ENCODE data around the gene NUP214. TPM values are rescaled to one million over a fixed set of nuclear protein-coding genes. Genes with fewer than 3 reads are reported as not detected.

Gene NUP214
- total RNA-seq, 4 donors from 2014 or later = 25.8 to 68.2 (median 36.9) TPM

- no peak overlapping the region for H3K4me3 ChIP-seq
- ATAC-seq = no peak
- H3K9me3 ChIP-seq = no peaks in the 10 kb centered on the region
- no peak for TF ChIP-seq POLR2A (IDR thresholded peaks at IDR 0.05)
- TF ChIP-seq EP300 (IDR thresholded peaks at IDR 0.05) = no peak
- TF ChIP-seq POLR2AphosphoS5 (IDR thresholded peaks at IDR 0.05) = no peak
- TF ChIP-seq CTCF (IDR thresholded peaks at IDR 0.05) = no peak
- no peaks in the 10 kb centered on the region for H3K27me3 ChIP-seq
- peaks cover 0 to 94% of the 10 kb centered on the region in 2 donors for H3K36me3 ChIP-seq
- H3K4me1 ChIP-seq = no peaks in the 10 kb centered on the region
- WGBS, 2 donors (ENCODE audit: low coverage in 1 of 2) = 77 to 88% methylated on average over 3 of the region's 4 CpGs
- H3K27ac ChIP-seq = no peak overlapping the region
These were observed 54.3 kb downstream of the NUP214 start for GRCh38 chr9:131179561-131180219.

- no peak for TF ChIP-seq CTCF (IDR thresholded peaks at IDR 0.05)
- no peak for TF ChIP-seq EP300 (IDR thresholded peaks at IDR 0.05)
- no peak for TF ChIP-seq POLR2AphosphoS5 (IDR thresholded peaks at IDR 0.05)
- TF ChIP-seq POLR2A (IDR thresholded peaks at IDR 0.05) = no peak
- Histone ChIP-seq H3K4me1 (no peaks in the 10 kb centered on the region), H3K4me3 (no peak overlapping the region), H3K27ac (no peak overlapping the region), H3K36me3 (peaks cover 0 to 94% of the 10 kb centered on the region in 2 donors), H3K9me3 (no peaks in the 10 kb centered on the region), H3K27me3 (no peaks in the 10 kb centered on the region)
- WGBS, 2 donors (ENCODE audit: low coverage in 1 of 2) = 49 to 59% methylated on average over 6 of the region's 6 CpGs
- ATAC-seq = no peak
These were observed 55.1 kb downstream of the NUP214 start for GRCh38 chr9:131180454-131180853.

GRCh38 chr9:131181091-131181681 lies 55.8 kb downstream of the NUP214 start:
- TF ChIP-seq CTCF (IDR thresholded peaks at IDR 0.05) (peak in 1 of 4 experiments; percentile 5), EP300 (IDR thresholded peaks at IDR 0.05) (no peak), POLR2A (IDR thresholded peaks at IDR 0.05) (no peak), POLR2AphosphoS5 (IDR thresholded peaks at IDR 0.05) (no peak)
- Histone ChIP-seq H3K27me3 (no peaks in the 10 kb centered on the region), H3K9me3 (no peaks in the 10 kb centered on the region), H3K36me3 (peaks cover 0 to 94% of the 10 kb centered on the region in 2 donors), H3K4me3 (no peak overlapping the region), H3K4me1 (no peaks in the 10 kb centered on the region), H3K27ac (no peak overlapping the region)
- no peak for ATAC-seq
- 83 to 92% methylated on average over 4 to 6 of the region's 6 CpGs for WGBS, 2 donors (ENCODE audit: low coverage in 1 of 2)

GRCh38 chr9:131185924-131186323 lies 60.5 kb downstream of the NUP214 start:
- Histone ChIP-seq H3K36me3 (peaks cover 11 to 94% of the 10 kb centered on the region in 2 donors), H3K4me1 (no peaks in the 10 kb centered on the region), H3K9me3 (no peaks in the 10 kb centered on the region), H3K27me3 (no peaks in the 10 kb centered on the region), H3K27ac (no peak overlapping the region), H3K4me3 (no peak overlapping the region)
- no peak for ATAC-seq
- TF ChIP-seq POLR2A (IDR thresholded peaks at IDR 0.05) = no peak
- no peak for TF ChIP-seq CTCF (IDR thresholded peaks at IDR 0.05)
- no peak for TF ChIP-seq EP300 (IDR thresholded peaks at IDR 0.05)
- TF ChIP-seq POLR2AphosphoS5 (IDR thresholded peaks at IDR 0.05) = no peak
- WGBS, 2 donors (ENCODE audit: low coverage in 1 of 2) = 86 to 100% methylated on average over 3 of the region's 3 CpGs

GRCh38 chr9:131186622-131187021 lies 61.2 kb downstream of the NUP214 start:
- Histone ChIP-seq H3K27ac (no peak overlapping the region), H3K36me3 (peaks cover 13 to 94% of the 10 kb centered on the region in 2 donors), H3K27me3 (no peaks in the 10 kb centered on the region), H3K4me3 (no peak overlapping the region), H3K9me3 (no peaks in the 10 kb centered on the region), H3K4me1 (no peaks in the 10 kb centered on the region)
- 75 to 97% methylated on average over 2 to 4 of the region's 4 CpGs for WGBS, 2 donors (ENCODE audit: low coverage in 1 of 2)
- no peak for ATAC-seq
- TF ChIP-seq CTCF (IDR thresholded peaks at IDR 0.05) = no peak
- no peak for TF ChIP-seq POLR2AphosphoS5 (IDR thresholded peaks at IDR 0.05)
- TF ChIP-seq POLR2A (IDR thresholded peaks at IDR 0.05) = no peak
- TF ChIP-seq EP300 (IDR thresholded peaks at IDR 0.05) = no peak

Measured in gastroesophageal sphincter (tissue), 4 donors.